CD4-positive, alpha-beta T cell treated with Interleukin-17A for 1 hour (primary cell): ENCODE data around the gene RAD52.
"Not testable (repeated sequence)": the region's sequence is repeated elsewhere in the genome, so short reads cannot be mapped to it uniquely, and the experiment has no call there.

ENCODE experiments used
- DNase-seq: peaks from one replicate; pipeline ENCODE4 v3.0.0-alpha.2; 2020

Gene RAD52

GRCh38 chr12:966724-967123 lies 17.2 kb upstream of the RAD52 start:
- no peak for DNase-seq

- no peak for DNase-seq
Observed at GRCh38 chr12:958588-959123, 9.2 kb upstream of the RAD52 start.

- DNase-seq: no peak
Observed at GRCh38 chr12:955939-956338, 6.4 kb upstream of the RAD52 start.

GRCh38 chr12:954741-955140 lies 5.2 kb upstream of the RAD52 start:
- DNase-seq: no peak

GRCh38 chr12:953776-954175 lies 4.3 kb upstream of the RAD52 start:
- no peak for DNase-seq

GRCh38 chr12:951176-951575 lies 1.7 kb upstream of the RAD52 start:
- no peak for DNase-seq

GRCh38 chr12:948238-948637 lies 1.3 kb downstream of the RAD52 start:
- DNase-seq: no peak

GRCh38 chr12:946631-947030 lies 2.9 kb downstream of the RAD52 start:
- DNase-seq: no peak

- no peak for DNase-seq
Observed at GRCh38 chr12:946212-946611, 3.3 kb downstream of the RAD52 start.

GRCh38 chr12:944211-944610 lies 5.3 kb downstream of the RAD52 start:
- no peak for DNase-seq

GRCh38 chr12:943051-943450 lies 6.4 kb downstream of the RAD52 start:
- no peak for DNase-seq

- DNase-seq: no peak
Observed at GRCh38 chr12:938810-939209, 10.7 kb downstream of the RAD52 start.

GRCh38 chr12:936377-937345 lies 12.8 kb downstream of the RAD52 start:
- DNase-seq: no peak

- not testable (repeated sequence) for DNase-seq
Observed at GRCh38 chr12:935891-936290, 13.6 kb downstream of the RAD52 start.

- DNase-seq: no peak
Observed at GRCh38 chr12:931591-931990, 17.9 kb downstream of the RAD52 start.

- DNase-seq: no peak
Observed at GRCh38 chr12:931060-931459, 18.4 kb downstream of the RAD52 start.

GRCh38 chr12:926641-927040 lies 22.9 kb downstream of the RAD52 start:
- DNase-seq: no peak

GRCh38 chr12:922285-922684 lies 27.2 kb downstream of the RAD52 start:
- DNase-seq: no peak

- no peak for DNase-seq
Observed at GRCh38 chr12:920676-921075, 28.8 kb downstream of the RAD52 start.

- no peak for DNase-seq
Observed at GRCh38 chr12:916712-917445, 32.6 kb downstream of the RAD52 start.

GRCh38 chr12:916240-916639 lies 33.3 kb downstream of the RAD52 start:
- no peak for DNase-seq

- DNase-seq: no peak
Observed at GRCh38 chr12:915090-915489, 34.4 kb downstream of the RAD52 start.

GRCh38 chr12:913919-914698 lies 35.4 kb downstream of the RAD52 start:
- no peak for DNase-seq
